GM12878 (cell line): Measurements from ENCODE around the gene PMM2. TPM values are rescaled to one million over a fixed set of nuclear protein-coding genes. Genes with fewer than 3 reads are reported as not detected.

ENCODE experiments used
- ATAC-seq: fragments of 200-7000 bp; cut with Tn5 transposase; 3 replicates; pipeline ENCODE4 v1.9.1; 2020; ENCODE audit warnings: mild to moderate bottlenecking, moderate library complexity
- BruUV-seq: library from RNA; stranded (reverse); fragments of 400-500 nt; replicated peaks from 2 replicates; lab custom pipeline; 2021; lab: Mats Ljungman, UMichigan
- CTCF ChIA-PET: fragments of 300-600 bp; sonication (Branson Sonifier 250); formaldehyde crosslinking; extraction: SDS; loops from one replicate; lab custom pipeline; 2021; ENCODE audit warnings: inconsistent platforms; lab: Yijun Ruan, JAX
- POLR2A ChIA-PET: fragments of 350-600 bp; formaldehyde crosslinking; extraction: SDS; loops from one replicate; lab custom pipeline; 2021; ENCODE audit warnings: inconsistent platforms; lab: Charles Lee
- RAD21 ChIA-PET: fragments of 300-600 bp; sonication (Branson Sonifier 250); formaldehyde crosslinking; loops from one replicate; lab custom pipeline; 2023; ENCODE audit warnings: antibody characterized with exemption; ENCODE audit not compliant: unreplicated experiment; lab: Charles Lee
- SMC1A ChIA-PET: fragments of 300-600 bp; sonication (Branson Sonifier 250); formaldehyde crosslinking; loops from one replicate; lab custom pipeline; 2023; ENCODE audit not compliant: unreplicated experiment, uncharacterized antibody; lab: Charles Lee
- DNase-seq: peaks from one replicate; pipeline ENCODE4 v3.0.0-alpha.2; 2011; ENCODE audit warnings: low read depth, low spot score
- FAIRE-seq: peaks from 3 replicates; lab custom pipeline; 2011; peaks lifted over from hg19 to GRCh38; lab: Jason Lieb, UNC
- H2AFZ ChIP-seq: 2 replicates; pipeline ENCODE4 v1.6.0; 2011; ENCODE audit warnings: low read depth, low read length, control low read depth; ENCODE audit not compliant: control insufficient read depth
- H3K27ac ChIP-seq: 2 replicates; pipeline ENCODE4 v1.5.1; 2011; ENCODE audit warnings: control low read depth; ENCODE audit not compliant: control insufficient read depth, insufficient read depth
- H3K27me3 ChIP-seq, 2 experiments: replicated peaks in 1 of 2; 2 replicates each; pipeline versions ENCODE4 v1.6.0 to v1.6.1; 2011; ENCODE audit warnings: low read length in 1 of 2; ENCODE audit not compliant: control insufficient read depth in 2 of 2, insufficient read depth in 2 of 2
- H3K36me3 ChIP-seq, 2 experiments: 2 replicates each; pipeline ENCODE4 v1.5.1; 2011; ENCODE audit warnings: low read length in 1 of 2; ENCODE audit not compliant: control insufficient read depth in 2 of 2, insufficient read depth in 2 of 2
- H3K4me1 ChIP-seq: 2 replicates; pipeline ENCODE4 v1.6.1; 2011; ENCODE audit warnings: mild to moderate bottlenecking, low read length, moderate library complexity, mixed read lengths; ENCODE audit not compliant: control insufficient read depth, insufficient read depth
- H3K4me2 ChIP-seq: 2 replicates; pipeline ENCODE4 v1.6.0; 2011; ENCODE audit warnings: control low read depth; ENCODE audit not compliant: control insufficient read depth, insufficient read depth
- H3K4me3 ChIP-seq: fragments of 200-600 bp; sonication (generic); 2 replicates; pipeline ENCODE4 v1.5.1; 2016
- H3K79me2 ChIP-seq: 2 replicates; pipeline ENCODE4 v1.6.0; 2011; ENCODE audit warnings: low read length; ENCODE audit not compliant: control insufficient read depth, insufficient read depth
- H3K9ac ChIP-seq: 2 replicates; pipeline ENCODE4 v1.8.0; 2011; ENCODE audit warnings: low read length, control low read depth, mixed read lengths; ENCODE audit not compliant: control insufficient read depth, insufficient read depth
- H3K9me3 ChIP-seq: replicated peaks from 3 replicates; pipeline ENCODE4 v1.5.1; 2011; ENCODE audit warnings: mild to moderate bottlenecking, low read length; ENCODE audit not compliant: control insufficient read depth, insufficient read depth
- H4K20me1 ChIP-seq: 2 replicates; pipeline ENCODE4 v1.6.0; 2011; ENCODE audit not compliant: control insufficient read depth, insufficient read depth
- BACH1 ChIP-seq: fragments of 450-650 bp; IDR thresholded peaks from 2 replicates; pipeline ENCODE4 v1.6.1; 2017; ENCODE audit warnings: mild to moderate bottlenecking, borderline replicate concordance
- FOXK2 ChIP-seq: fragments of 450-650 bp; IDR thresholded peaks from 2 replicates; pipeline ENCODE4 v1.6.1; 2017; ENCODE audit warnings: mild to moderate bottlenecking, moderate library complexity
- IRF5 ChIP-seq: fragments of 450-650 bp; IDR thresholded peaks from 2 replicates; pipeline ENCODE4 v1.6.1; 2017; ENCODE audit warnings: borderline replicate concordance
- PAX5 ChIP-seq: IDR thresholded peaks from 2 replicates; pipeline ENCODE4 v1.6.1; 2011; ENCODE audit warnings: low read depth, low read length, borderline replicate concordance
- RELA ChIP-seq: fragments of 450-650 bp; IDR thresholded peaks from 2 replicates; pipeline ENCODE4 v1.8.0; 2014; ENCODE audit warnings: borderline replicate concordance; ENCODE audit not compliant: partially characterized antibody
- ZBTB4 ChIP-seq: fragments of 450-650 bp; formaldehyde crosslinking; IDR thresholded peaks from 2 replicates; pipeline ENCODE4 v1.4.0; 2022; ENCODE audit warnings: mild to moderate bottlenecking, moderate library complexity
- ZNF384 ChIP-seq: IDR thresholded peaks from 2 replicates; pipeline ENCODE4 v1.6.1; 2012; ENCODE audit warnings: low read depth, mild to moderate bottlenecking, low read length, improper control_type of control experiment, borderline replicate concordance
- ZNF622 ChIP-seq: fragments of 450-650 bp; IDR thresholded peaks from 2 replicates; pipeline ENCODE4 v1.6.1; 2017; ENCODE audit warnings: mild to moderate bottlenecking, inconsistent platforms
- WGBS: methylation state at CpG from one replicate; pipeline ENCODE4 v1.1.6; 2016; ENCODE audit warnings: low lambda C conversion rate; ENCODE audit not compliant: insufficient replicate concordance, insufficient coverage; ENCODE audit errors: missing lambda C conversion rate; 5-methylcytosine and 5-hydroxymethylcytosine counted together
- in situ Hi-C: fragments of 300-500 bp; cut with MboI; formaldehyde crosslinking; loops from 9 replicates; pipeline ENCODE4 v1.14.3; 2018; ENCODE audit warnings: mixed read lengths
- intact Hi-C: fragments of 100-400 bp; cut with micrococcal nuclease; formaldehyde crosslinking; loops from one replicate; pipeline ENCODE4 v1.14.2; 2022; ENCODE audit not compliant: unreplicated experiment
- polyA plus RNA-seq, 11 experiments: library from polyadenylated mRNA; depleted of rRNA in 4 of 11; unstranded in 6 of 11; stranded (reverse) in 5 of 11; fragments of >200 nt; fragmentation: Nextera tagmentation in 4 of 11; fragmentation: Illumina TruSeq in 1 of 11; extraction: Ambion mirVana in 4 of 11; extraction: Trizol in 1 of 11; gene quantifications; 1 replicate in 1 of 11; 2 replicates in 10 of 11; pipeline versions ENCODE4 v1.2.1 to v1.2.3, GENCODE V29; 2011 to 2016; ENCODE audit warnings: inconsistent platforms in 2 of 11, missing spikeins in 2 of 11, low read depth in 1 of 11
- total RNA-seq, 4 experiments: library from RNA; depleted of rRNA in 3 of 4; stranded (reverse); fragments of >200 nt in 3 of 4; fragmentation: Illumina TruSeq in 1 of 4; extraction: Trizol in 1 of 4; gene quantifications; 2 replicates each; pipeline versions ENCODE4 v1.2.1 to v1.2.3, GENCODE V29; 2013 to 2021

Gene PMM2
- total and polyA plus RNA-seq, 10 of the 15 experiments (the other 5 are each of a cell fraction or from before 2014, with no cell fraction given): 22.6 to 69.4 (median 52.3) TPM

- no peak for TF ChIP-seq IRF5
- no peak for TF ChIP-seq FOXK2
- TF ChIP-seq ZNF384: no peak
- TF ChIP-seq RELA: no peak
- TF ChIP-seq ZNF622: no peak
- no peak for TF ChIP-seq PAX5
- TF ChIP-seq ZBTB4 (CRISPR knock-in tag): no peak
- TF ChIP-seq BACH1: no peak
- Histone ChIP-seq H3K36me3 (peaks cover 23 to 60% of the 10 kb centered on the region in 2 experiments), H4K20me1 (no peaks in the 10 kb centered on the region), H3K27me3 (no peaks in the 10 kb centered on the region), H3K79me2 (peaks cover 7% of the 10 kb centered on the region), H3K9me3 (no peaks in the 10 kb centered on the region), H3K9ac (no peak overlapping the region), H3K4me1 (no peaks in the 10 kb centered on the region), H2AFZ (no peak overlapping the region), H3K4me3 (no peak overlapping the region), H3K27ac (no peak overlapping the region), H3K4me2 (no peak overlapping the region)
- ChIA-PET SMC1A (no interaction called here), POLR2A (interaction anchor here (1.2 kb wide), 1 partner anchor 11 kb away, joined by 3 read pairs; no protein-coding TSS in a partner anchor), RAD21 (no interaction called here), CTCF (no interaction called here)
- no TSS peak for BruUV-seq
- FAIRE-seq: no peak
- intact Hi-C loops: no loop called here
- no peak for DNase-seq
- ATAC-seq: no peak
- in situ Hi-C loops: no loop called here
- 100% methylated on average over 3 of the region's 3 CpGs for WGBS
Observed at GRCh38 chr16:8808009-8808408, 10.4 kb downstream of the PMM2 start.
